Camera-type eye (tissue), 1 donor: ENCODE data around the gene SERPINA10. TPM values are rescaled to one million over a fixed set of nuclear protein-coding genes. Genes with fewer than 3 reads are reported as not detected.

Source experiments
- total RNA-seq: library from RNA; depleted of rRNA; stranded (reverse); fragments of >200 nt; gene quantifications from one replicate; pipeline ENCODE4 v1.2.3, GENCODE V29; 2014

The SERPINA10 gene
- total RNA-seq: not detected

GRCh38 chr14:94292872-94293577 is at the start of gene SERPINA10:
TSS of gene SERPINA10 (minus strand) at chr14:94293268. CDS start at chr14:94290593, 2,675 bp downstream.

GRCh38 chr14:94322648-94323570 is 29.8 kb upstream of the SERPINA10 start, which contains the start of gene SERPINA6:
TSS of gene SERPINA6 (minus strand) at chr14:94323336. CDS start at chr14:94314648, 8,688 bp downstream.

Other genes starting within 250 kb of the SERPINA10 start
- gene DDX24, start 212.1 kb downstream of the SERPINA10 start, total RNA-seq: 153 TPM
- gene IFI27L1, start 212.0 kb downstream of the SERPINA10 start, total RNA-seq: 11.9 TPM
- gene IFI27, start 182.5 kb downstream of the SERPINA10 start, total RNA-seq: 14.4 TPM
- gene IFI27L2, start 163.7 kb downstream of the SERPINA10 start, total RNA-seq: 46.2 TPM
- 10.0 TPM for gene PPP4R4, start 118.9 kb downstream of the SERPINA10 start, total RNA-seq
- not detected for gene SERPINA6, start 30.1 kb upstream of the SERPINA10 start, total RNA-seq
- not detected for gene SERPINA2, start 73.4 kb upstream of the SERPINA10 start, total RNA-seq
- gene SERPINA1, start 95.3 kb upstream of the SERPINA10 start, total RNA-seq: 6.8 TPM
- gene SERPINA11, start 159.5 kb upstream of the SERPINA10 start, total RNA-seq: not detected
- gene SERPINA9, start 182.9 kb upstream of the SERPINA10 start, total RNA-seq: not detected
- gene SERPINA12, start 216.2 kb upstream of the SERPINA10 start, total RNA-seq: 0.22 TPM